Activated CD8-positive, alpha-beta memory T cell treated with anti-CD3 and anti-CD28 coated beads, Interleukin-2, amount 10 ng/mL, durations not matched to agents 7 days and 5 days (primary cell): ENCODE results near the gene EFNA5. TPM values are rescaled to one million over a fixed set of nuclear protein-coding genes. Genes with fewer than 3 reads are reported as not detected.

ENCODE experiments used
- ATAC-seq: fragments of 150-1000 bp; cut with Tn5 transposase; one replicate; pipeline ENCODE4 v1.10.0; 2021; ENCODE audit warnings: moderate library complexity
- CTCF ChIA-PET: fragments of 350-600 bp; sonication (Branson Sonifier 250); formaldehyde crosslinking; loops from one replicate; lab custom pipeline; 2021; ENCODE audit warnings: antibody characterized with exemption; lab: Charles Lee
- DNase-seq: peaks from one replicate; pipeline ENCODE4 v3.0.0-alpha.2; 2020
- H3K27ac Mint-ChIP-seq: one replicate; pipeline ENCODE4 v1.8.0; 2021; ENCODE audit warnings: mild to moderate bottlenecking, mixed read lengths
- H3K27me3 Mint-ChIP-seq: one replicate; pipeline ENCODE4 v1.8.0; 2021; ENCODE audit warnings: mixed read lengths
- H3K36me3 Mint-ChIP-seq: one replicate; pipeline ENCODE4 v1.8.0; 2021; ENCODE audit warnings: mild to moderate bottlenecking, mixed read lengths
- H3K4me1 Mint-ChIP-seq: one replicate; pipeline ENCODE4 v1.8.0; 2021; ENCODE audit warnings: mixed read lengths
- H3K4me3 Mint-ChIP-seq: one replicate; pipeline ENCODE4 v1.8.0; 2021; ENCODE audit warnings: mild to moderate bottlenecking, moderate library complexity, mixed read lengths
- H3K9me3 Mint-ChIP-seq: one replicate; pipeline ENCODE4 v1.8.0; 2022; ENCODE audit warnings: low read depth, mixed read lengths
- total RNA-seq, 2 experiments: library from RNA; stranded (reverse); gene quantifications; one replicate each; pipeline ENCODE4 v1.2.3, GENCODE V29; 2021

Gene EFNA5
- total RNA-seq, 2 experiments from 2014 or later = not detected

DNA sequence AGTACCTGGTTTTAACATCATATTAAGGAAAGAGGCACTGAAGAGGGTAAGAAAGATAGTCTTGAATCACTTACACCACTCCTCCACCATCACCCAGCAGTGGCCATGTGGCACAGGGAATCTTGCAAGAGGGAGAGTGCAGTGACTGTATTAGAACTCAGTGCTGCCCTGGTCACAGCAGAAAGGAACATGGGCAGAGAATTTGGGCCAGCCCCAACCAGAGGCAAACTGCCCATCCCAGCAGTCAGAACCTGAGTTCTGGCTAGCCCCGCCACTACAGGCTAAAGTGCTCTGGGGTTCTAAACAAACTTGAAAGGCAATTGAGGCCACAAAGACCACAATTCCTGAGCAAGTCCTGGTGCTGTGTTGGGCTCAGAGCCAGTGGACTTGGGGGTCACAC is 16.7 kb upstream of the EFNA5 start:
- CTCF ChIA-PET = no interaction called here

DNA sequence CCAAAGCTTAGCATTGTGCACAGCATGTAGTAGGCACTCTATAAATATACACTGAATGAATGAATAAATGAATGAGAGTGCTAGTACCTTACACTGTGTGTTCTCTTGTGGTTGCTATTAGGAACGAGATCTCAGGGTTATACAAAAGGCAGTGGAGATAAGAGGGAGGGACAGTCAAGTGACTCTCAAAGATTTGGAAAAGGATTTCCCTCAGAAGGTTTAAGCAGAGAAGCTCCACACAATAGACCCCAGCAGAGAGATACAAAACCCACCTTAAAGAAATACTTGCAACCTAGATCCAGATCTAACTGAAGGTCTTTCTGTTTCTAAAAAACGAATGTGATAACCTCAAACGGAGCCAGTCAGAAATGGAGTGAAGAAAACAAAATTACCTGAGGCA is 11.8 kb upstream of the EFNA5 start:
- no peaks in the 10 kb centered on the region for H3K4me1 Mint-ChIP-seq
- no peak overlapping the region for H3K27ac Mint-ChIP-seq
- peaks cover 26% of the 10 kb centered on the region for H3K27me3 Mint-ChIP-seq
- no peaks in the 10 kb centered on the region for H3K9me3 Mint-ChIP-seq
- no peak for ATAC-seq
- no peak overlapping the region for H3K4me3 Mint-ChIP-seq
- DNase-seq = no peak
- CTCF ChIA-PET = no interaction called here
- no peaks in the 10 kb centered on the region for H3K36me3 Mint-ChIP-seq

More for the DNA sequence above, 16.7 kb upstream of the EFNA5 start:
- Mint-ChIP-seq H3K27me3 (peaks cover 9% of the 10 kb centered on the region), H3K4me1 (no peaks in the 10 kb centered on the region), H3K9me3 (peaks cover 2% of the 10 kb centered on the region), H3K36me3 (no peaks in the 10 kb centered on the region), H3K4me3 (no peak overlapping the region), H3K27ac (no peak overlapping the region)
- ATAC-seq = no peak
- DNase-seq = no peak

DNA sequence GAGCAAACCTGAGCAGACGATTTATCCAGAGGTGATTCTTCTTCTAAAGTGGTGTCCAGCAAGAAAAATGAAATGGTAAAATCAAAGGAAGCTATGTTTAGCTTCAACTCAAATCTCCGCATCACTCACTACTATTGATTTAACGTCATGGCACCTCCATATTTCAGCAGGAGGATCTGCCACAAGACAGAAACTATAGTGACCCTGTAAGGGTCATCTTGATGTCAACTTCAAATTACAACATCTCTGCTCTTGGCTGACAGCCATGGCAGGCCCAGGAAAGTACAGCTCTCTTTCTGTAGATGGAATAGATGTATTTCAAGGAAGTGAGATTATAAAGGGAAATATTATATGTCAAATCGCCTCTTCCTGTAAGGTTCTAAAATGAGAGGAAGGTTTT is 10.1 kb upstream of the EFNA5 start:
- no peaks in the 10 kb centered on the region for H3K4me1 Mint-ChIP-seq
- CTCF ChIA-PET = no interaction called here
- no peaks in the 10 kb centered on the region for H3K9me3 Mint-ChIP-seq
- DNase-seq (no peak), ATAC-seq (no peak)
- peaks cover 31% of the 10 kb centered on the region for H3K27me3 Mint-ChIP-seq
- no peak overlapping the region for H3K27ac Mint-ChIP-seq
- no peaks in the 10 kb centered on the region for H3K36me3 Mint-ChIP-seq
- no peak overlapping the region for H3K4me3 Mint-ChIP-seq

DNA sequence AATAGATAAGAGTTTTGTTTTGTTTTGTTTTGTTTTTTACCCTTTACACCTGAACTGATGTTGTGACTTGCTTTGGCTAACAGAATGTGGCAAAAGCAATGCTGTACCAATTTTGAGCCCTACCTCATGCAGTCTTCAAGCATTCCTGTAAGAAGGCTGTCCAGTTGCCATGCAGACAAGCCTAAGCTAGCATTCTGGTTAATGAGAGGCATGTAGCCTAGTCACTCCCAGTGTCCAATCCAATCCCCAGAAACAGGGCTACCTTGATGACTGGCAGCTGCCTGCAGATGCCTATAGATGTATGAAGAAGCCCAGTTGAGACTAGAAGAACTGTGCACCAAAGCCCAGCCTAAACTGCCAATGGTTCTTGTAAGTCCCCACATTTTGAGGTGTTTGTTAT is 9.4 kb upstream of the EFNA5 start:
- CTCF ChIA-PET = no interaction called here
- peaks cover 37% of the 10 kb centered on the region for H3K27me3 Mint-ChIP-seq
- no peaks in the 10 kb centered on the region for H3K9me3 Mint-ChIP-seq

DNA sequence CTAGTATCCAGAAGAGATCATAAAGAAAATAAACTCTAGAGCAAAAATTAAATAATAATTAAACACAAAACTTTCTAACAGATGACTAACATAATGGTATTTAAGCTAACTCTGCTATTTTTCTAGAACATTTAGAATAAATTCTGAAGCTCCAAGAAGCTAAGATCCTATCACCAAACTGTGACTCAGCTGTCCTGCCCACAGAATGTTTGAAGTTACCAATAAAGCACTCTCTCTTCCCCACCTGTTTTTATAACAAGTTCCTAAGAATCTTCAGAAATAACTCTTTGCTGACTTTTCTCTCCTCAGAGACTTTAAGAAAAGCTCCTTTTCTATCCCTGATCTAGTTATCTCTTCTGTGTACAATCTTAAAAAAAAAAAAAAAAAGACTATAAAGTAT is 6.0 kb upstream of the EFNA5 start:
- no peak for ATAC-seq
- H3K27me3 Mint-ChIP-seq = peaks cover 63% of the 10 kb centered on the region
- no peak overlapping the region for H3K4me3 Mint-ChIP-seq
- H3K4me1 Mint-ChIP-seq = peaks cover 14% of the 10 kb centered on the region
- no peak for DNase-seq
- no peaks in the 10 kb centered on the region for H3K9me3 Mint-ChIP-seq
- H3K36me3 Mint-ChIP-seq = no peaks in the 10 kb centered on the region
- CTCF ChIA-PET = no interaction called here
- no peak overlapping the region for H3K27ac Mint-ChIP-seq

More for the DNA sequence above, 9.4 kb upstream of the EFNA5 start:
- ATAC-seq (no peak), DNase-seq (no peak)
- H3K4me3 Mint-ChIP-seq = no peak overlapping the region
- no peaks in the 10 kb centered on the region for H3K4me1 Mint-ChIP-seq
- no peaks in the 10 kb centered on the region for H3K36me3 Mint-ChIP-seq
- H3K27ac Mint-ChIP-seq = no peak overlapping the region

DNA sequence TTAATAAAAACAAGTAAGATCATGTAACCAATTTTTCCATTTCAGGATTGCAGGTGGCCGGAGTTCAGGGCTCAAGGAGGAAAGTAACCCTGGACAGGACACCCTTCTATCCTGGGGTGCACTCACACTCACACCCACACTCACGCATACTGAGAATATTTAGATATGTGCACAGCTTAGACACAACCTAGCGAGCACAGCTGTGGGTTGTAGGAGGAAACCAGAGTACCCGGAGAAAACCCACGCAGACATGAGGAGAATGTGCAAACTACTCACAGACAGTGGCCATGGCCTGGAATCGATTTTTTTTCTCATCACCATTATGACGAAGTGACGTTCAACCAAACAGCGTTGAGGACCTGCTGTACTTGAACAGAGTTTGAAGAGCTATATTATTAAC is 4.5 kb upstream of the EFNA5 start:
- H3K27ac Mint-ChIP-seq = no peak overlapping the region
- peaks cover 64% of the 10 kb centered on the region for H3K27me3 Mint-ChIP-seq
- no peak for ATAC-seq
- no peaks in the 10 kb centered on the region for H3K36me3 Mint-ChIP-seq
- no peak overlapping the region for H3K4me3 Mint-ChIP-seq
- no peak for DNase-seq
- H3K4me1 Mint-ChIP-seq = peaks cover 26% of the 10 kb centered on the region
- CTCF ChIA-PET = interaction anchor here (2.1 kb wide), 1 partner anchor 103 kb away, joined by 6 read pairs; no protein-coding TSS in a partner anchor
- no peaks in the 10 kb centered on the region for H3K9me3 Mint-ChIP-seq

- DNase-seq (no peak), ATAC-seq (no peak)
- H3K9me3 Mint-ChIP-seq = no peaks in the 10 kb centered on the region
- no peaks in the 10 kb centered on the region for H3K36me3 Mint-ChIP-seq
- CTCF ChIA-PET = interaction anchor here (0.7 to 2.1 kb wide), 3 partner anchors 82 to 419 kb away, joined by 3 to 6 read pairs (median 3); no protein-coding TSS in a partner anchor
- no peak overlapping the region for H3K27ac Mint-ChIP-seq
- peaks cover 63% of the 10 kb centered on the region for H3K27me3 Mint-ChIP-seq
- no peak overlapping the region for H3K4me3 Mint-ChIP-seq
- peaks cover 26% of the 10 kb centered on the region for H3K4me1 Mint-ChIP-seq
Measured at GRCh38 chr5:107674655-107675054, 3.9 kb upstream of the EFNA5 start.

- peak; percentile 76 for ATAC-seq
- Mint-ChIP-seq H3K4me3 (peak overlapping the region; percentile 41), H3K9me3 (no peaks in the 10 kb centered on the region), H3K36me3 (no peaks in the 10 kb centered on the region), H3K27ac (no peak overlapping the region), H3K4me1 (peaks cover 29% of the 10 kb centered on the region), H3K27me3 (peaks cover 71% of the 10 kb centered on the region)
- CTCF ChIA-PET = interaction anchor here (0.7 to 2.1 kb wide), 4 partner anchors 81 to 473 kb away, joined by 3 to 6 read pairs (median 3); no protein-coding TSS in a partner anchor
- peak; percentile 82 for DNase-seq
Measured at GRCh38 chr5:107673368-107674136, 2.8 kb upstream of the EFNA5 start.

- DNase-seq (no peak), ATAC-seq (no peak)
- peaks cover 77% of the 10 kb centered on the region for H3K27me3 Mint-ChIP-seq
- H3K27ac Mint-ChIP-seq = peak overlapping the region; percentile 15
- no peaks in the 10 kb centered on the region for H3K36me3 Mint-ChIP-seq
- CTCF ChIA-PET = interaction anchor here (0.8 kb wide), 1 partner anchor 473 kb away, joined by 3 read pairs; no protein-coding TSS in a partner anchor
- H3K4me3 Mint-ChIP-seq = peak overlapping the region; percentile 36
- H3K4me1 Mint-ChIP-seq = peaks cover 29% of the 10 kb centered on the region
- H3K9me3 Mint-ChIP-seq = no peaks in the 10 kb centered on the region
Measured at GRCh38 chr5:107673039-107673367, 2.3 kb upstream of the EFNA5 start.

DNA sequence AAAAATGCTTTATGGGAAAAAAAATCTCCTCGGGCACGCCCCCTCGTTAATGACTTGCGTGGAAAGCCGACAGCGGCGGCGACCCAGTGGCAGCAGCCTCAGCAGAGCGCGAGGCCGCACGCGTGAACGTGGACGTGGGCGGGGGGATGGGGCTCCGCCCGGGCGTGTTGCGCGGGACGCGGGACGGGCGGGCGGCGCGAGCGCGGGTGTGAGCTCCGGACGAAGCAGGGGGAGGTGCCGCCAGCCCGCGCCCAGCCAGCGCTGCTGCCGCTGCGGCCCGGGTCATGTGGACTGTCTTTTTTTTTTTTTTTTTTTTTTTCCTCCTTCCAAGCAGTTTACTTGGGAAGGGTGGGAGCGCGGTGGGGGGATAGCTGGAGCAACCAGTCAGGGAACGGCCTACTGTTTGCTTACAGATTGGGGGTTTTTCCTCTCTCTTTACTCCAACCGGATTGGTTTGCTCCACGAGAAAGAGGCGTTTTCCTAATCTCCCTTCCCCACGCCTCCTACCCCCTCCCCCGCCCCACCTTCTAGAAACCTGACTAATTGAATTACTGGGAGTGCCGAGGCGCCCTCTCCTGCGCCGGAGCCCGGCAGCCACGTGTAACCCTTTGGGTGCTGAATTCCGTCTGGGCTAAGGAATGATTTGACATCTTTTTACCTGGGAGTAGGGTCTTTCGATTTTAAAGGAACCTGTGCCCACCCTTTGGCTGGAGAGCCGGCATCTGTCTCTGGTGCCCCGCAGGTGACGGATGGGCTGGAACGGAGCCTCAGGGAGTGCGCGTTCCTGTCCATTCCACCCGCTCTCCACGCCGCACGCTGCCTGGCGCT is 1.7 kb upstream of the EFNA5 start:
- H3K4me3 Mint-ChIP-seq = peak overlapping the region; percentile 61
- no peak for ATAC-seq
- peak overlapping the region; percentile 15 for H3K27ac Mint-ChIP-seq
- H3K9me3 Mint-ChIP-seq = no peaks in the 10 kb centered on the region
- DNase-seq = no peak
- CTCF ChIA-PET = interaction anchor here (0.7 to 1.5 kb wide), 2 partner anchors 68 to 100 kb away, joined by 5 to 6 read pairs; no protein-coding TSS in a partner anchor
- H3K36me3 Mint-ChIP-seq = no peaks in the 10 kb centered on the region
- H3K27me3 Mint-ChIP-seq = peaks cover 80% of the 10 kb centered on the region
- peaks cover 29% of the 10 kb centered on the region for H3K4me1 Mint-ChIP-seq

DNA sequence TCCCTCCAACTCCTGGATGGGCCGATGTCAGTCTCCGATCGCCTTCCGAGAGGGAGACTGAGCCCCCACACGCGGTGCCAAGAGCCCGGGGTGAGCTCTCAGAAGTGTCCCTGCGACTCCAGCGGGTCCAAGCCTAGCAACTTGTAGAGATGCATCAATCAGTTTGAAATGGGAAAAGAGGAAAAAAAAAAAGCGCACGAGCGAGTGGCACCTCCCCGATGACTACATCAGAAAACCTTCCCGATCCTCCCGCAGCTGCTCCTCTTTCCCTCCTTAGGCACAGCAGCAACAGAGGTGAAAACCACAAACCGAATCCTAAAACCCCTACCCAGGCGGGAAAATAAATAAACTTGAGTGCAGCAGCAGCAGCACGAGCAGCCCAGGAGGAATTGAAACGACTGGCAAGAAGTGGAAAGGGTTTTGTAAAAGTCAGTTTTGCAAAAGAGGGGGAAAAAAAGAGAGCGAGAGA is 1.0 kb upstream of the EFNA5 start:
- H3K9me3 Mint-ChIP-seq = no peaks in the 10 kb centered on the region
- peak overlapping the region; percentile 40 for H3K27ac Mint-ChIP-seq
- no peaks in the 10 kb centered on the region for H3K36me3 Mint-ChIP-seq
- peak overlapping the region; percentile 61 for H3K4me3 Mint-ChIP-seq
- CTCF ChIA-PET = interaction anchor here (0.7 to 1.5 kb wide), 2 partner anchors 67 to 99 kb away, joined by 5 to 6 read pairs; no protein-coding TSS in a partner anchor
- H3K27me3 Mint-ChIP-seq = peaks cover 80% of the 10 kb centered on the region
- peaks cover 29% of the 10 kb centered on the region for H3K4me1 Mint-ChIP-seq
- ATAC-seq = no peak
- DNase-seq = no peak

DNA sequence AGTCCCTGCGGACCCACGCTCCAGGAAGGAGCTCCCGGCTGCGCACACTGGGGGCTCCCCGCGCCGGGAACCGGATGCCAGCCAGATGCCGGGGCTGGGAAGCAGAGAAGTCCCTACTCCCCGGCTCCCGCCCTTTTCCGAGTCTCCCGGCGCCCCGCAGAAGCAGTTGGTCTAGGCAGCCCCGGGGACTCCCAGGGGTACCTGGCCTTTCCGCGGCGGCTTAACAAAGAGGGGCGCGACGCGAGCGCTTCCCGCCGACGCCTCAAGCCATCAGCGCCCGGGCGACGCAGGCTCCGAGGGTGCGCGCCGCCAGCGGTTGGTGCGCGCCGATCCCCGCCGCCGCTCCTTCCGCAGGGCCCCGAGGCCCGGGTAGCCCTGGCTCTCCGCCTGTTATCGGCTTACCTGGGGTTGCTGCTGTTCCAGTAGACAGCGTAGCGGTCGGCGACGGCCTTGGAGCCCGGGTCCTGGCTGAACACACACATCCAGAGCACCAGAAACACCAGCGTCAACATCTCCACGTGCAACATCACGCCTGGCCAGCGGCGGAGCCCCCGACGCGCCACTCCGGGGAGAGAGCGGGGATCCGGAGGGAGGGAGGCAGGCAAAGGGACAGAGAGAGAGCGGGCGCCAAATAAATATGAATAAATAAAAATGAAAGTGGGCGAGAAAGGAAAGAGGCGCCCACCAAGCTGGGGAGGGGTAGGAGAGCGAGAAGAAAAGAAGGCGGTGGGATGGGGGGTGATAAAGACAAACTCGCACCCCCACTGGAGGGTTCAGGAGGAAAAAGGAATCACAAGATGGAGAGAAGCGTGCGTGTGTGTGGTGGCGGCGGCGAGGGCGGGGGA is 428 bp downstream of the EFNA5 start:
- no peak for ATAC-seq
- peaks cover 29% of the 10 kb centered on the region for H3K4me1 Mint-ChIP-seq
- peak overlapping the region; percentile 57 for H3K4me3 Mint-ChIP-seq
- no peaks in the 10 kb centered on the region for H3K9me3 Mint-ChIP-seq
- no peak for DNase-seq
- CTCF ChIA-PET = no interaction called here
- no peaks in the 10 kb centered on the region for H3K36me3 Mint-ChIP-seq
- no peak overlapping the region for H3K27ac Mint-ChIP-seq
- H3K27me3 Mint-ChIP-seq = peaks cover 82% of the 10 kb centered on the region
